HG02588 (cell line): Measurements from ENCODE around the gene TIAL1.
"Not testable (repeated sequence)": the region's sequence is repeated elsewhere in the genome, so short reads cannot be mapped to it uniquely, and the experiment has no call there.

ENCODE experiments used
- ATAC-seq: cut with Tn5 transposase; IDR thresholded peaks from one replicate; pipeline ENCODE4 v1.9.1; 2021; ENCODE audit warnings: mild to moderate bottlenecking, moderate library complexity; ENCODE audit not compliant: unreplicated experiment

Gene TIAL1, protein sequence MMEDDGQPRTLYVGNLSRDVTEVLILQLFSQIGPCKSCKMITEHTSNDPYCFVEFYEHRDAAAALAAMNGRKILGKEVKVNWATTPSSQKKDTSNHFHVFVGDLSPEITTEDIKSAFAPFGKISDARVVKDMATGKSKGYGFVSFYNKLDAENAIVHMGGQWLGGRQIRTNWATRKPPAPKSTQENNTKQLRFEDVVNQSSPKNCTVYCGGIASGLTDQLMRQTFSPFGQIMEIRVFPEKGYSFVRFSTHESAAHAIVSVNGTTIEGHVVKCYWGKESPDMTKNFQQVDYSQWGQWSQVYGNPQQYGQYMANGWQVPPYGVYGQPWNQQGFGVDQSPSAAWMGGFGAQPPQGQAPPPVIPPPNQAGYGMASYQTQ

GRCh38 chr10:119596537-119597404, at the start of gene TIAL1:
TIAL1 (minus strand) TSS chr10:119596964; CDS start chr10:119596465, 499 bp downstream.
- peak; percentile 85 for ATAC-seq

DNA sequence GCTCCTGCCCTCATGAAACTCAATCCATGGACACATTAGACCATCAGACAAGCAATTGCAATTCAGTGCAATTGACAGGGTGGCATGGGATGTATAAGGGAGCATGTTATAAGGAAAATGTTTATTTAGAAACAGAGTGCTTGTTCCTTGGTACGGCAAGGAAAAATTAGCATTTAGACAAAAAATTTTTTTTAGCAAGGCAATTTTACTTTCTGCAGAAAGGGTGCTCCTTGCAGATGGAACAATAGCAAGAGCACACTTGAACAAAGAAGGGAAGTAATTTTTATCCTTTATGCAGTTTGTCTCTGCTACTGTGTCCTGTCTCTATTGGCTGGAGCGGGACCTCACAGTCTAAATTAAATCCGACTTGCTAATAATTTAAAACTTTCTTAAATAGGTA, 48.2 kb upstream of the TIAL1 start:
- no peak for ATAC-seq

- ATAC-seq, result no peak
These were observed 47.5 kb upstream of the TIAL1 start for GRCh38 chr10:119644205-119644814.

DNA sequence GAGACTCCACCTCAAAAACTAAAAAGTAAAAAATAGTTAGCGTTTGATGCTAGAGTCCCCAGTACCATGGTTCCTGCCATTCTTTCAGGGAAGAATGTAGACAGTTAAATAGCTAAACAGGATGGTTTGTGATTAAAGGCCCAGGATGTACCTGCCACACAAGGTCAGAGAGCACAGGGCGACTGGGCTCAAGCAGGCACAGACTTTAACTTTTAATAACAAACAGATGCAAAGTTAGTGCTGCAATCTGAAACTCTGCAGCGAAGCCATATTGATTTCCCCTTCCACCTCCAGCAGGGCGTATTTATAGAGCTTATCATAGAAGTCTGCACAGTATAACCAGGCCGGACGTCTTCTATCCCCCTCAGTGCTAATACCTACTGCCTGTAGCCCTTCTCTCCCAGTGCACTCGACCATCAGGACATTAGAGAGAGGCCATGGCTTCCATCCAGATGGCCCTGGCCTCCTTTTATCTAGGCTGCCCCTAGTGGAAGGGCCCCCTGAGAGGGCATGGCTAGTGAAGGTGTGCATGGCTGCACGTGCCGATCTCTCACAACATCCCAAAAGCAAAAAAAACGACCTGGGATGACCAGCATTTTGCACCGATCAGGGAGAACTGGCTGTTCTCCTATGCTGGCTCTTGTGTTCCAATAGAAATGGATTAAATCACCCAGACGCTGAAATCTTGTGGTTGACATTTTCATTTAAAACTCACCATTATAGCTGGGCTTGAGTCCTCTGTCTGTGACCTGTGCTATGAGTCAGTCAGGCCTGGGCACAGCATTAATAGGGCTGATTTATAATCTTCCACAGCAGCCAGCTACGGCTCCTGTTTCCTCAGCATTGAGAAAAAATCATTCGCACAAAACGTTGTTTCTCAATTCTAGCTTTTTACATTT, 46.8 kb upstream of the TIAL1 start:
- ATAC-seq, result no peak

DNA sequence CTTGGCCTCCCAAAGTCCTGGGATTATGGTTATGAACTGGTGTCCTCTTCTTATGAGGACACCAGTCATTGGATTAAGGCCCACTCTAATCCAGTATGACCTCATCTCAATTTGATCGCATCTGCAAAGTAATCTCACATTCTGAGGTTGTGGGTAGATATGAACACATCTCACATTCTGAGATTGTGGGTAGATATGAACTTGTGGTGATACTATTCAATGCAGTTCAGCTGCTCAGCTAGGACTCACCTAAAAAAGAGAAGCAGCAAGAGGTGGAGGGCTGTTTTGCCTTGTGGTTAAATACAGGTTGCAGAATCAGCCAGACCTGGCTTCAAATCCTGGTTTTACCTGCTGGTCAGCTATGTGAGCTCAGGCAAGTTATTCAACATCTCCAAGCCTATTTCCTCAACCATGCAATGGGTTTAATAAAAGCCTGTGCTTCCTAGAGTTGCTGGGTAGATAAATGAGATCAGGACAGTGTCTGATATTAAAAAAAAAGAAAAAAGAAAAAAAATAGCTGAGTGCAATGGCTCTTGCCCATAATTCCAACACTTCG, 45.9 kb upstream of the TIAL1 start:
- ATAC-seq, result no peak

GRCh38 chr10:119640875-119641526, 44.2 kb upstream of the TIAL1 start:
- ATAC-seq, result no peak

GRCh38 chr10:119640384-119640783, 43.6 kb upstream of the TIAL1 start:
- no peak for ATAC-seq

GRCh38 chr10:119638982-119639381, 42.2 kb upstream of the TIAL1 start:
- no peak for ATAC-seq

DNA sequence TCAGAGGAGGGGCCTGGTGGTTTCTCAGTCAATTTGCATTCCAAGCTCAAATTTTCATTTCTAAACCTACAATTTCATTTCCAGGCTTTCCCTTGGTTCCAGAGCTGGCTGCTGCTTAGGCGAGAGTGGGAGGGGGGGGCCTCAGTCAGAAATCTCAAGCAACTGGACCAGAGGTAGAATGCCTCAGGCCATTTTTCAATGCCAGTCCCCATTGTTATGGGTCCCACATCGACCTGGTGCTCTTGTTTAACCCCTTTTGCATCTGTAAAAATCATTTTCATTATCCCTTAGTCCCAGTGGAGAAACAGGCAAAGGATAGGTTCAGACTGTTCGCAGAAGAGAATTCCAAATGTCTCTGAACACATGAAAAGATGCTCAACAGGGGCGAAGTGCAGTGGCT, 40.9 kb upstream of the TIAL1 start:
- no peak for ATAC-seq

DNA sequence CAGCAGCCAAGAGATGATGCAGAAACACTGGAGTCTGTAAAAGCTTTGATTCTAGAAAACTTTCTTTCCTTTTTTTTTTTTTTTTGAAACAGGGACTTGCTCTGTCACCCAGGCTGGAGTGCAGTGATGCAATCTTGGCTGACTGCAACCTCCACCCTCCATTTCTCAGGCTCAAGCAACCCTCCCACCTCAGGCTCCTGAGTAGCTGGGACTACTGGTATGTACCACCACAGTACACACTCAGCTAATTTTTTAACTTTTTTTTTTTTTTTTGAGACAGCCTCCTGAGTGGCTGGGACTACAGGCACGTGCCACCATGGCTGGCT, 37.4 kb upstream of the TIAL1 start:
- ATAC-seq, result no peak

GRCh38 chr10:119633538-119634218, 36.9 kb upstream of the TIAL1 start:
- ATAC-seq, result no peak

DNA sequence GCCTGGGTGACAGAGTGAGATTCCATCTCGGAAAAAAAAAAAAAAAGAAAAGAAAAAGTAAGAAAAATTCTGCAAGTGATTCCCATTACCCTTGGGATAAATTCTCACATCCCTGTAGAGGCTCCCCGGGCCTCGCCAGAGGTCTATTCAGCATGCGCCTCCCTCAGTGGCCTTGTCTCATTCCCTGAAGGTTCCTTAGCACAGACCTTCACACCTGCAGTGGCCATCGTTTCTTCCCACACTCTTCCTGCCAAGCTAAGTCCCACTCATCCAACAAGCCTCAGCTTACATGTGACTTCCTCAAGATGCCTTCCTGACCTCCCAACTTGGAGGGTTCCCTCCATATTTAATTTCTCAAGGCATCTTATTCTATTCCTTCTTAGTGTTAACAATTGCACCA, 33.5 kb upstream of the TIAL1 start:
- no peak for ATAC-seq

GRCh38 chr10:119625570-119626280, 29.0 kb upstream of the TIAL1 start:
- no peak for ATAC-seq

DNA sequence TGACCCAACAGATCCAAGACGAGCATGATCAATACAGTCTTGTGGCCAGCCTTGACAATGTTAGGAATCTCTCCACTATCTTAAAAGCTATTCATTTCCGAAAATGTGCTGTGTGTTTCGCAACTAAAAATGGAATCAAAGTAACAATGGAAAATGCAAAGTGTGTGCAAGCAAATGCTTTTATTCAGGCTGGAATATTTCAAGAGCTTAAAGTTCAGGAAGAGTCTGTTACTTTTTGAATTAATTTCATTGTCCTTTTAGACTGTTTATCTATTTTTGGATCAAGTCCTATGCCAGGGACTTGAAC, 24.3 kb upstream of the TIAL1 start:
- no peak for ATAC-seq

- no peak for ATAC-seq
These were observed 23.7 kb upstream of the TIAL1 start for GRCh38 chr10:119620241-119621077.

- ATAC-seq, result not testable (repeated sequence)
These were observed 23.0 kb upstream of the TIAL1 start for GRCh38 chr10:119619811-119620210.

DNA sequence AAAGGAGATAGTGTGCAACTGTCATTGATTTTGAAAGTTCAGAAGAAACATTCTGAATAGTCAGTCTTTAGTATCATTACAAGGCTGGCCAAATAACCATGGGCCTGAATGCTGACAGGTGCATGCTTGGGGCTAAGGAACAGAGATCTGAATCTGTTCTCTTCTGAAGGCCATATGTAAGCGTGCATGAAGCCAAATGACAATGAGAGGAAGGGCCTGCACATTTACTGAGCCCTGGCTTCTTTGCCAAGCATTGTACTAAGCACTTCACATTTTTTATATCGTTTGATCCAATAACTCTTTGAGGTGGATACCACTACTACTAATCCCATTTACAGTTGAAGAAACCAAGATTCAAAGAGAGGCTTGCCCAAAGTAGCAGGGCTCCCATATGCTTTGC, 22.5 kb upstream of the TIAL1 start:
- ATAC-seq, result no peak
